Adrenal gland (tissue), 5 donors: ENCODE results near the gene OPN1MW3.
"Not testable (repeated sequence)": the region's sequence is repeated elsewhere in the genome, so short reads cannot be mapped to it uniquely, and the experiment has no call there.

Experiments
- CTCF ChIP-seq, 6 experiments: fragments of 450-650 bp in 4 of 6; fragments of 200-600 bp in 2 of 6; sonication (generic) in 1 of 6; IDR thresholded peaks; 1 replicate in 5 of 6; 2 replicates in 1 of 6; pipeline versions ENCODE4 v1.5.1 to v1.8.0; 2016 to 2021; ENCODE audit warnings: antibody characterized with exemption in 6 of 6, mild to moderate bottlenecking in 2 of 6, moderate library complexity in 1 of 6
- POLR2A ChIP-seq, 2 donors: fragments of 450-650 bp; IDR thresholded peaks; one replicate each; pipeline ENCODE4 v1.6.1; 2017; ENCODE audit warnings: antibody characterized with exemption in 2 of 2, mild to moderate bottlenecking in 2 of 2, moderate library complexity in 1 of 2
- donor health status: DM: no; HTN: no; CAD: no.

GRCh38 chrX:154211057-154211456 is 46.3 kb upstream of the OPN1MW3 start:
- not testable (repeated sequence) for TF ChIP-seq CTCF, POLR2A (IDR thresholded peaks at IDR 0.05)
